ENCODE results near the gene DISC1.
"Not testable (repeated sequence)": the region's sequence is repeated elsewhere in the genome, so short reads cannot be mapped to it uniquely, and the experiment has no call there.

- not testable (repeated sequence) for TF ChIP-seq POLR2A, EP300, POLR2AphosphoS5 (IDR thresholded peaks at IDR 0.05)
These were observed 15.5 kb downstream of the DISC1 start for GRCh38 chr1:231642061-231642460.
